AG04449 (cell line): ENCODE results near the gene VPS37C.

ENCODE experiments used
- CTCF ChIA-PET: fragments of 350-600 bp; formaldehyde crosslinking; extraction: SDS; loops from one replicate; lab custom pipeline; 2021; ENCODE audit warnings: antibody characterized with exemption; lab: Yijun Ruan, JAX
- POLR2A ChIA-PET: fragments of 400-600, 350-600 bp; formaldehyde crosslinking; extraction: SDS; loops from one replicate; lab custom pipeline; 2020; ENCODE audit warnings: antibody characterized with exemption, inconsistent platforms; lab: Yijun Ruan, JAX
- DNase-seq: peaks from one replicate; pipeline ENCODE4 v3.0.0-alpha.2; 2010; ENCODE audit warnings: low read depth, low spot score
- H3K4me3 ChIP-seq: 2 replicates; pipeline ENCODE4 v1.5.1; 2011; ENCODE audit warnings: low read depth, mild to moderate bottlenecking, control low read depth, low read length
- CTCF ChIP-seq: IDR thresholded peaks from one replicate; pipeline ENCODE4 v1.5.1; 2011; ENCODE audit warnings: mild to moderate bottlenecking, moderate library complexity, low read length, control low read depth, inconsistent platforms; ENCODE audit not compliant: insufficient read depth; ENCODE audit errors: missing control alignments

Gene VPS37C

GRCh38 chr11:61128947-61129638 is 32.1 kb downstream of the VPS37C start:
- TF ChIP-seq CTCF, result no peak
- CTCF ChIA-PET, result interaction anchor here (0.5 to 5.2 kb wide), 28 partner anchors 10 to 354 kb away, joined by 3 to 65 read pairs (median 5); partner anchors contain the start of gene VPS37C
- DNase-seq, result no peak
- H3K4me3 ChIP-seq, result no peak overlapping the region; the same call in 1 of the 2 replicates
- POLR2A ChIA-PET, result no interaction called here

GRCh38 chr11:61127991-61128390 is 33.2 kb downstream of the VPS37C start:
- no peak for DNase-seq
- ChIA-PET POLR2A (interaction anchor here (0.6 kb wide), 1 partner anchor 14 kb away, joined by 3 read pairs; no protein-coding TSS in a partner anchor), CTCF (interaction anchor here (1.5 to 5.2 kb wide), 8 partner anchors 8 to 296 kb away, joined by 5 to 65 read pairs (median 22); no protein-coding TSS in a partner anchor)
- H3K4me3 ChIP-seq, result no peak overlapping the region
- TF ChIP-seq CTCF, result no peak

- H3K4me3 ChIP-seq, result no peak overlapping the region
- TF ChIP-seq CTCF, result no peak
- ChIA-PET POLR2A (no interaction called here), CTCF (interaction anchor here (1.0 to 5.2 kb wide), 4 partner anchors 13 to 227 kb away, joined by 3 to 65 read pairs (median 4); no protein-coding TSS in a partner anchor)
- DNase-seq, result no peak
Measured at GRCh38 chr11:61126256-61126655, 35.0 kb downstream of the VPS37C start.

- DNase-seq, result no peak
- no peak for TF ChIP-seq CTCF
- CTCF ChIA-PET, result no interaction called here
- POLR2A ChIA-PET, result no interaction called here
- H3K4me3 ChIP-seq, result no peak overlapping the region
Measured at GRCh38 chr11:61125310-61125684, 35.9 kb downstream of the VPS37C start.

- no peak for DNase-seq
- no peak for TF ChIP-seq CTCF
- POLR2A ChIA-PET, result no interaction called here
- CTCF ChIA-PET, result no interaction called here
- no peak overlapping the region for H3K4me3 ChIP-seq
Measured at GRCh38 chr11:61124574-61125309, 36.5 kb downstream of the VPS37C start.
